HG03103 (cell line): ENCODE data around the gene RHOT1.
"Not testable (repeated sequence)": the region's sequence is repeated elsewhere in the genome, so short reads cannot be mapped to it uniquely, and the experiment has no call there.

ENCODE experiments used
- ATAC-seq: cut with Tn5 transposase; IDR thresholded peaks from one replicate; pipeline ENCODE4 v1.9.1; 2021; ENCODE audit warnings: low read depth; ENCODE audit not compliant: unreplicated experiment

RHOT1 gene

GRCh38 chr17:32222621-32223020, 80.3 kb downstream of the RHOT1 start:
- ATAC-seq: no peak

- no peak for ATAC-seq
Measured at GRCh38 chr17:32223703-32224102, 81.4 kb downstream of the RHOT1 start.

GRCh38 chr17:32226886-32227285, 84.6 kb downstream of the RHOT1 start:
- ATAC-seq: no peak

- no peak for ATAC-seq
Measured at GRCh38 chr17:32227910-32228309, 85.6 kb downstream of the RHOT1 start.

GRCh38 chr17:32235588-32235987, 93.3 kb downstream of the RHOT1 start:
- no peak for ATAC-seq

- no peak for ATAC-seq
Measured at GRCh38 chr17:32239456-32239855, 97.2 kb downstream of the RHOT1 start.

- no peak for ATAC-seq
Measured at GRCh38 chr17:32240750-32241149, 98.4 kb downstream of the RHOT1 start.

- no peak for ATAC-seq
Measured at GRCh38 chr17:32241640-32242039, 99.3 kb downstream of the RHOT1 start.

- ATAC-seq: no peak
Measured at GRCh38 chr17:32249475-32249874, 107.2 kb downstream of the RHOT1 start.

- ATAC-seq: no peak
Measured at GRCh38 chr17:32253117-32253611, 110.9 kb downstream of the RHOT1 start.

GRCh38 chr17:32256012-32256700, 113.9 kb downstream of the RHOT1 start:
- ATAC-seq: no peak

GRCh38 chr17:32256701-32257019, 114.4 kb downstream of the RHOT1 start:
- ATAC-seq: no peak

GRCh38 chr17:32258383-32259140, 116.3 kb downstream of the RHOT1 start:
- ATAC-seq: no peak

- ATAC-seq: no peak
Measured at GRCh38 chr17:32259586-32259985, 117.3 kb downstream of the RHOT1 start.

GRCh38 chr17:32261417-32261736, 119.1 kb downstream of the RHOT1 start:
- ATAC-seq: no peak

- no peak for ATAC-seq
Measured at GRCh38 chr17:32261936-32262510, 119.7 kb downstream of the RHOT1 start.

GRCh38 chr17:32263515-32263914, 121.2 kb downstream of the RHOT1 start:
- ATAC-seq: not testable (repeated sequence)

- ATAC-seq: no peak
Measured at GRCh38 chr17:32264140-32264799, 122.0 kb downstream of the RHOT1 start.

- no peak for ATAC-seq
Measured at GRCh38 chr17:32264823-32265191, 122.5 kb downstream of the RHOT1 start.

GRCh38 chr17:32265192-32265923, 123.1 kb downstream of the RHOT1 start, which contains the start of gene RHBDL3:
RHBDL3 (plus strand) TSS chr17:32265832; CDS start chr17:32266190, 358 bp downstream.
- no peak for ATAC-seq

GRCh38 chr17:32266051-32266388, 123.7 kb downstream of the RHOT1 start:
- no peak for ATAC-seq
